Endometrium (tissue), 2 donors: Measurements from ENCODE around the gene PLTP.
"Not testable (repeated sequence)": the region's sequence is repeated elsewhere in the genome, so short reads cannot be mapped to it uniquely, and the experiment has no call there.

ENCODE experiments used
- FAIRE-seq: peaks from 2 replicates; lab custom pipeline; 2012; peaks lifted over from hg19 to GRCh38; lab: Jason Lieb, UNC
- donor health status: control.
- donor health status: control.

PLTP gene

DNA sequence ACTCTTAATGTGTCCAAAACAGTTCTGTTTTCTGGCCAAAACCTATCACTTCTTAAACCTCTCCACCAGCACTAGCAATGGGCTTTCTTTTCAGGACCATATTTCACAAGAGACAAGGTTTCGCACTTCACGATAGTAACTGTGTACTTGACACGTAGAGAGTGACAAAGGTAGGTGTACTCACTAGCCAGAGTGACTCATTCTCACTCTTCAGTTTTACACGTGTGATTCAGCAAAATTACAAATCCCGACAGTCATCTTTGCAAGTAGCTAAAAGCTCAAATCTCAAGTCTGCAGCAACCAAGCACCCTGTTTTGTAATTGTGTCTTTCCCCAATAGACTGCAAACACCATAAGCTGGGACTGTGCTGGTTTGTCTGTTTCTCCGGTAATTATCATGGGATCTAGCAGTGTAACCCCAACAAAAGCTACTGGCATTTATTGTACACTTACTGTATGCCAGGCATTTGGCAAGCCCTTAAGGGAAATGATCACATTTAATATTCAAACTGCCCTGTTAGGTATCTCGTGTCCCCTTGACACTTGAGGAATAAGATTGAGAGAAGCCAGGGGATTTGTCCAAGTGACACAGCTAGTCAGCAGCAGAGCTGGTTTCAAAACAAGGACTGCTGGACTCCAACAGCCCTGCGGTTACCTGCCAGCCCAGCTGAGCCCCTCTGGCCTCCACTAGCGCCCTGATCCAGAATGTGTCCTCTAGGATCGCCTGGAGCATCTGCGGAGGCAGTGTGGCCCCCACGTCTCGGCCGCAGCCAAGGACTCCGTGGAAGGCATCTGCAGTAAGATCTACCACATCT, 32.4 kb upstream of the PLTP start:
- no peak for FAIRE-seq

DNA sequence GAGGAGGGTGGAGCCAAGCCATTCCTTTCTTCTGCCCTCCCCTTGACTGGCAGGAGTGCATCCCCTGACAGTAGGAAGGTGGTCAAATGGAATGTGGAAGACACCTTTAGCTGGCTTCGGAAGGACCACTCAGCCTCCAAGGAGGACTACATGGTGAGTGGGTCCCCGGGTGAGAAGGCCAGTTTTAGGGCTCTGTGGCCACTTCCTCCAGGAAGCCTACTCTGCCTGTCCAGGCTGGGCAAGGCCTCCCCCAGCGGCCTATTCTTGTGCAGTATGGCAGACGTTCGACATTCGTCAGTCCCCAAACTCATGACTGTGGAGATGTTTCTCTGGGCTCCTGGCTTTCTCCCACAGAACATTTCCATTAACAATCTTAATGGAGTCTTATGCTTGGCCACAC, 31.7 kb upstream of the PLTP start:
- FAIRE-seq: no peak

DNA sequence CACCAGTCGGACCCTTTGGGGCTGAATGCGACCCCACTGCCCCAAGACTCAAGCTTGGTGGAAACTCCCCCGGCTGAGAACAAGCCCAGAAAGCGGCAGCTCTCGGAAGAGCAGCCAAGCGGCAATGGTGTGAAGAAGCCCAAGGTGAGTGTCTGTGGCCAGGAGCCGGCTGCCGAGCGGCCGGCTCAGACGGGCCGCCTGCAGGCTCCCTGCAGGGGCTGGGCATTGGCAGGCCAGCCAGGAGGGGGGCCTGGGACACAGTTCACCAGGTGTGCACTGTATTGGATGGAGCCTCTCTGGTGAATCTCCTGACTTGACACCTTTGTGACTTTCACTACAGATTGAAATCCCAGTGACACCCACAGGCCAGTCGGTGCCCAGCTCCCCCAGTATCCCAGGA, 28.5 kb upstream of the PLTP start:
- no peak for FAIRE-seq

DNA sequence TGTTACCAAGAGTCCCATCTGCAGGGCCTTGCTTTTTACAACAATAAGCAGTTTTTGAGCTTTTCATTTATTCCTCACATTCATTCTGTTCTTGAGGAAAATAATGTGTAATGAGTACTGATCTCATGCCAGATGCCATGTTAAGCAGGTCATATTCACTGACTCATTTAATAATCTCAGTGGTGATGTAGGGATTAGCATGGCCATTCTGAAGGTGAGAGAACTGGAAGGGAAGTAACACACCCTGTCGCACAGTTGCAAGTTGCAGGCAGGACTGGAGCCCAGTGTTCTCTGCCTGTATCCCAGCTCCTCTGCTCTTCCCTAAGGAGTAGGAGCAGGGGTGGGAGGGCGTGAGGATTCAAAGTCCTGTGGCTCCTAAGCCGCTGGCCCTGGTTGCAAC, 28.1 kb upstream of the PLTP start:
- no peak for FAIRE-seq

DNA sequence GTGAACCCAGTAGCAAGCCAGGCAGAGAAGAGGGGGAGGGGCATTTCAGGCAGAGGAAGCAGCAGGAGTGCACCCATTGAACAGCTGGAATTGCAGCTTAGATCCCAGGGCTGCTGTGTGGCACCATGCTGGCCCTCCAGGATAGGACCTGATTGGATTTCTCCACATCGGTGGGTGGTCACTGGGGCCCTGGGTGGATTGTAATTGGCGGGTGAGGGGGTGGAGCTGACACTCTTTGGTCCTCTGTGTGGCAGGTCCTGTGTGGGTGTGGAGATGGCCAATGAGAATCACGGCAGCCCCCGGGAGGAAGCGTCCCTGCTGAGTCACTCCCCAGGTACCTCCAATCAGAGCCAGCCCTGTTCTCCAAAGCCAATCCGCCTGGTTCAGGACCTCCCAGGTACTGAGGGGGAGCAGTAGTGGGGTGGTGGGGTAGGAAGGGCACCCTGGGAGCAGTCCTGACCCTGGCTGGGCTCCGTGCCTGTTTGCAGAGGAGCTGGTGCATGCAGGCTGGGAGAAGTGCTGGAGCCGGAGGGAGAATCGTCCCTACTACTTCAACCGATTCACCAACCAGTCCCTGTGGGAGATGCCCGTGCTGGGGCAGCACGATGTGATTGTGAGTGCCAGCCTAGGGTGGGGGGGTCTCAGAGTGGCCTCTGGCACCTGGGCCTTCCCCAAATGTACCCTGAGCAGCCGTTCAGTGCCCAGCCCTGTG, 26.9 kb upstream of the PLTP start:
- FAIRE-seq: no peak

DNA sequence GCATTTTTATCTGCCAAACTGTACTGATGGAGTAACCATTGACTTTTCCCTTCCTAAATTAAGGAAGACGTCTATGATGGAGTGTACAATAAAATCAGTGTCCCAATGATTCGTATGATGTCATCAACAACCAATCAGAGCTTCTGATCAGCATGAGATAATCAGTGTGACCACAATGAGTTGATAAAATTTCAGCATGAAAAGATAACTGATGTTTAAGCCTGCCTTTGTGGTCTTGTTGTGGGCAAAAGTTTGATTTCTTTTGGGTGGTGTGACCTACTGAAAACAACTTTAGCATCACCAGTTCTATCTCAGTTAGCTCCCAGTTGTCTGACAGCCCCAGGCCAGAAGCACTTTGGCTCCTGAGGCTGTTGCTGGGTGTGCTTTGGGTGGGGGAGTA, 25.8 kb upstream of the PLTP start:
- FAIRE-seq: no peak

DNA sequence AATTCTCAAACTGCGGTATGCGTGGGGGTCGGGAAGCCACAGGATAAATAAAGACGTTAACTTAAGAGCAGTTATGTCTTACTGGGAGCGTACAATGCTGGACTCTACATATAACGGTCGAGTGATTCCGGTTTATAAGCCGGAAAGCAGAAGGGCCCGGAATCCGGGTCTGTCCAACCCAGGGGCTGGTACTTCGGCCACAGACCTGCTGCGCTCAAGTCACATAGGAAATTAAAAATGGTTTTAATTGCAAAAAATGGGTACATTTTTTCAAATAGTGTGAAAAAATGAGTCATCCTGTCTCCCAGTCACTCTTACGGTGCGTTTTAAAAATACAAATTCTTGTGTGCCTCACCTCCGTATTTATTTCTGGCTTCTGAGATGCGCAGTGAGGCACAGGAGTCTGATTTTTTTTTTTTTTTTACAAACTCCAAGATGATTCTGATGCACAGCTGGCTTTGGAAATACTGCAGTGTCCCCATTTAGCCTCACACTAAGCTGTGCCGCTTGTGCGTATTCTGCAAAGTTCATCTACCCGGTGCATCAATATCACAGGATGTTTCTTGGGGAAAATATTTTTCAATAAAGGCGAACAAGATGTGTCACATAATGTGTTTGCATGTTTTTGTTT, 23.6 kb upstream of the PLTP start:
- FAIRE-seq: no peak

DNA sequence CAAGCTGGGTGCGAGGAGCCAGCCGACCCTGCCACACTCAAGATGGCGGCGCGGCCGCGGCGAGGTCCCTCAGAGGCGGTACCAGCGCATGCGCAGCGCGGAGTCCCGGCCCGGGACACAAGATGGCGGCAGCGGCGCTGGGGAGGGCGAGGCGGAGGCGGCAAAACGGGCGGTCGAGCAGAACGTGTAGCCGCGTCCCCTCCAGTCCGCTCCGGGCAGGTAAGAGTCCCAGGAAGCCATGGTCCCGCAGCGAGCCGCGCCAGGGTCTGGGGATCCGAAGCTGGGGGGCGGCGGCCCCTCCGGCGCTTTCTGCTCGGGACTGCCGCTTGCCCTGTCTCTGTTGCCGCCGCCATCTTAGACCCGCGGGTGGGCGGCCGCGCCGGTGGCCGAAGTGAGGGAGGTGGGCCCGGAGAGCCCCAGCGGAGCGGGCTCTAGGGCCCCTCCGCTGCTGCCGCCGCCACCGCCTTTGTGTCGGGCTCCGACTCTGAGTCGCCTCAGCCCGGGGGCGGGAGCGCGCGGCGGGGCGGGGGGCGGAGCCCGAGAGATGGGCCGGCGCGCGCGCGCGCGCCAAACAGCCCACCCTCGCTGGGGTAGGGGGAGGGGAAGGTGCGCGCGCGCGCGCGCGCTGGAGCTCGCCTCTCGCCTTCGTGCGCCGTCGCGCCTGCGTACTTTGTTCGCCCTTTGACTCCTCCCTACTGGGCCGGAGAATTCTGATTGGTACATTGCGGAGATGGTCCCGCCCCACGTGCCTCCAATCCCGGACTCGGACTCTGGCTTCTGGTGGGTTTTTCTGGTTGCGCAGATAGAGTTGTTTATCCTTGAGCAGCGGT, 22.8 kb upstream of the PLTP start, which contains the start of gene PCIF1:
Gene PCIF1, plus strand, starts transcription at position 98 of the 830 bp plus-strand sequence. CDS start 4,317 bp downstream, outside the sequence.
- FAIRE-seq: peak; percentile 66

DNA sequence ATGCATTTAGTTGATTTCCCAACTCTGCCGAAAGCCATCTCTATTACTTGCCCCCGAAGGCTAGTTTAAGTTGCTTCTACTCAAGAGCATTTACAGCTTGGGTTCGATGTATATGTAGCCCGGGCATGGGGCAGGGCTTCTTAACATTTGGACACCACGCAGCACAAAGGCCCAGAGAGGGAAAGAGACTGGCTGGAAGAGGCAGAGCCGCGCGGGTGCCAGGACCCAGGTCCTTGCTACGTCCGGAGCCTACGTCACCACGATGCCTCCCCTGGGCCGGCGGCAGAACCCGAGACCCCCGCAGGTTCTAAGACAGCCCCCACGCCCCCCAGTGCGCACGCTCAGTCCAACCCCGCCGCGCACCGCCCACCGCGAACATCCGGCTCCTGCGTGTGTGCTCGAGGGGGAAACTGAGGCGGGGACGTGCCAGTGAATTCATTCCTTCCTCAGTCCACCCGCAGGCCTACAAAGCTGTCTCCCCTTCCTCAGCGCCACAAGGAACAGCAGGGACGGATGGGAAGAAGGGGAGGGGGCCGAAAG, 22.2 kb upstream of the PLTP start:
- FAIRE-seq: no peak

DNA sequence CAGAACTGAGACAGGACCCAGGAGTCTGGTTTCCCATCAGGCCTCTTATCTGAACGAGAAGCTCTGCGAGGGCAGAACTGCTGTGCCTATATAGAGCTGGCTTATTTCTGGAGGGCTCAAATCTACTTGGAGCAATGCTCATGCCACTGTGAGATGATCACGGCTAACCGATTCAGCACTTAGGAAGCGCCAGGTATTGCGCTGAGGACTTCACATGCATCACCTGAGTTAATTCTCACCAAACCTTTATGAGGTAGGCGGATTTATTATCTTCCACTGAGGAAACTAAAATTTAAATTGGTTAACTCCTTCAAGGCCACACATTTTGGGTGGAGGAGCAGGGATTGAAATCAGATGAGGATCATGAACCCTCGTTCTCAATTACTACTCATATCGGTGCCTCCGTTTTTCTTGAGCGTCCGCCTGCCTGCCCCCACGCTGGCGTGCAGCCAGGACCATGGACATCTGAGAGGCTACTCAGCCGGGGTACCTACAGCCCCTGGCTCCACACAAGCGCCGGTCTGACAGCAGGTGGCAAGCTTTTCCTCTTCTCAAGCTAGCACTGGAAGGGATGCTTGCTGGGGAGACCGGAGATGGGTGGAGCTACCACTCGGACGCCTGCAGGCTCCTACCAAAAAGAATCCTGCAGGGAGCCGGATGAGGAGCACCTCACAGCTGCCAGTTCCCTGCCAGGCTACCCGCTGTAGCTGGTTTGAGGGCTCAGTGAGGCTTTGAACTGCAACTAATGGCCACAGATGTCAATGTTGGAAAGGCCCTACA, 21.5 kb upstream of the PLTP start:
- FAIRE-seq: no peak

DNA sequence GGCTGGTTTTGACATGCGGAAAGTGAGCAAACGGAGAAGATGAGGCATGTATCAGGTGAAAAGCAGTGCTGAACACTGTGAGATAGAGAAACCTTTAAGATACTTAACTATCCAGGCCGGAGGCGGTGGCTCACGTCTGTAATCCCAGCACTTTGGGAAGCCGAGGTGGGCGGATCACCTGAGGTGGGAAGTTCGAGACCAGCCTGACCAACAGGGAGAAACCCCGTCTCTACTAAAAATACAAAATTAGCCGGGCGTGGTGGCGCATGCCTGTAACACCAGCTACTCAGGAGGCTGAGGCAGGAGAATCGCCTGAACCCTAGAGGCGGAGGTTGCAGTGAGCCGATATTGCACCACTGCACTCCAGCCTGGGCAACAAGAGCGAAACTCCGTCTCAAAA, 19.7 kb upstream of the PLTP start:
- not testable (repeated sequence) for FAIRE-seq

DNA sequence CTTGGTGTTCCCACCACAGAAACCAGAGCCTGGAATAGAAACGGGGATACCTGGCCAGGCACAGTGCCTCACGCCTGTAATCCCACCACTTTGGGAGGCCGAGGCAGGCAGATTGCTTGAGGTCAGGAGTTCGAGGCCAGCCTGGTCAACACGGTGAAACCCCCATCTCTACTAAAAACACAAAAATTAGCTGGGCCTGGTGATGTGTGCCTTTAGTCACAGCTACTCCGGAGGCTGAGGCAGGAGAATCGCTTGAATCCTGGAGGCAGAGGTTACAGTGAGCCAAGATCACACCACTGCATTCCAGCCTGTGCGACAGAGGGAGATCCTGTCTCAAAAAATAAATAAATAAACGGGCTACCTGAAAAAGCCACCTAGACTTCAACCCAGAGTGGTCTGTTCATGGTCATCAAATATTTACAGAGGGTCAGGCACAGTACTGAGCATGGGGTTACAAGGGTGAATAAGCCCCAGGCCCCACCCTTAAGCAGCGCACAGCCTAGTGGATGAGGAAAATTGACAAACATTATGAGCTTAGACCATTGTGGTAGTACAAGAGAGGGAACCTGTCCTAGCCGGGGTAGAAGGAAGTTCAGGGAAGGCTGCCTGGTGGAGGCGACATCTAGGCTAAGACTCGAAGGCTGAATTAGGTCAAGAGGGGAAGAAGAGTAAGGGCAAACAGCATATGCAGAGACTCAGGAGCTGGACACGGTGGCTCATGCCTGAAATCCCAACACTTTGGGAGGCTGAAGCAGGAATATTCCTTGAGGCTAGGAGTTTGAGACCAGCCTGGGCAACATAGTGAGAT, 15.3 kb upstream of the PLTP start:
- FAIRE-seq: no peak

DNA sequence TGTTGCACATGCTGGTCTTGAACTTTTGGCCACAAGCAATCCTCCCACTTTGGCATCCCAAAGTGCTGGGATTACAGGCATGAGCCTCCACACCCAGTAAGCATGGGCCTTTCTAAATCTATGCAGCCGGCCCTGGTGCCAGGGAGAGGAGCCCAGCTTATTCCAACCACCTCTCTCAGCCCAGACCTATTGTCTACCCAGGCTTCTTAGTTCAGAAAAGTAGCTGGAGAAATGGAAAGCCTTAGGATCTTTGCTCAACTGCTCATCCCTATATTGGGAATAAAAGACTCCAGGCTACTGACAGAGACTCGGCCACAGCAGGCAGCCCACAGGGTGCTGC, 14.7 kb upstream of the PLTP start:
- no peak for FAIRE-seq

DNA sequence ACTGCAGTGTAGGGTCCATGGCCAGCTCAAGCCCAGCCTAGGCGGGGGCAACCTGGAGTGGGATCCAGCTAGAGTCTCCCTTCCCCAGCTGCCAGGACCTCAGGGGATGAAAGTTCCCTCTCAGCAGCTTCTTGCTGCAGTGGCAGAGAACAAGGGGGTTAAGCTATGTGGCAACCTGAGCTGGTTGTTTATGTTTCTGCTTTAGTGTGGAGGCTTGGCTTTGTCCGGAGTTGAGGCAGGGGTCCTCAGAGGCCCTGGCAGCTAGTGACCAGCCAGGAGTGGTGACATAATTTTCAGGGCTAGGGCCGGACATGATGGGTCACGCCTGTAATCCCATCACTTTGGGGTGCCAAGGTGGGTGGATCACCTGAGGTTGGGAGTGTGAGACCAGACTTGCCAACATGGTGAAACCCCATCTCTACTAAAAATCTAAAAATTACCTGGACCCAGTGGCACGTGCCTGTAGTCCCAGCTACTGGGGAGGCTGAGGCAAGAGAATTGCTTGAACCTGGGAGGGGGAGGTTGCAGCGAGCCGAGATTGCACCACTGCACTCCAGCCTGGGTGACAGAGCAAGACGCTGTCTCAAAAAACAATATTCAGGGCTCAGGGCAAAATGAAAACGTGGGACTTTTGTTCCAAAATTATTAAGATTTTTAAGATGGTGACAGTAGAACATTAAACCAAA, 14.0 kb upstream of the PLTP start:
- no peak for FAIRE-seq

DNA sequence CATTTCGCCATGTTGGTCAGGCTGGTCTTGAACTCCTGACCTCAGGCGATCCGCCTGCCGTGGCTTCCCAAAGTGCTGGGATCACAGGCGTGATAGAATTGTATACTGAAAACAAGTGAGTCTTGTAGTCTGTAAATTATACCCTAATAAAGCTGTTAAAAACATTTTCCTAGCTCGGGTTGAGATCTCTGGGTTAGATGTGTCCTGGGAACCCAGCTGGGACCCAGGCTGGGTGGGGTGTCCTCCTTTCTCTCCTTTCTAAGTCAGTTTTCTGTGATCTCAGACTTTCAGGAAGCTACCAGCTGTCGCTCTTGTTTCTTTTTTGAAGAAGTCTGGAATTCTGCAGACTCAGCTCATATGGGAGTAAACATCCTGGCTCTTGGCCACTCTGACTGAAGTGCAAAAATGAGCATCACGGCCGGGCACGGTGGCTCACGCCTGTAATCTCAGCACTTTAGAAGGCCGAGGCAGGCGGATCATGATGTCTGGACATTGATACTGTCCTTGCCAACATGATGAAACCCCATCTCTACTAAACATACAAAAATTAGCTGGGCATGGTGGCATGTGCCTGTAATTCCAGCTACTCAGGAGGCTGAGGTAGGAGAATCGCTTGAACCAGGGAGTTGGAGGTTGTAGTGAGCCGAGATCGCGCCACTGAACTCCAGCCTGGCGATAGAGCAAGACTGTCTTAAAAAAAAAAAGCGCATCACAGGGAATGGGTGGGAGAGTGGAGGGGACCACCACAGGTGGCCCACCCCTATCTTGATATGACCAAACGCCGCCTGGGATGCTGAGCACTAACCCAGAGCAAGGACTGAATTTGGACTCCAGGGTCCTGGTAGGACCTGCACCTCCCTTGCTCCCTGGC, 12.7 kb upstream of the PLTP start:
- FAIRE-seq: peak; percentile 88

DNA sequence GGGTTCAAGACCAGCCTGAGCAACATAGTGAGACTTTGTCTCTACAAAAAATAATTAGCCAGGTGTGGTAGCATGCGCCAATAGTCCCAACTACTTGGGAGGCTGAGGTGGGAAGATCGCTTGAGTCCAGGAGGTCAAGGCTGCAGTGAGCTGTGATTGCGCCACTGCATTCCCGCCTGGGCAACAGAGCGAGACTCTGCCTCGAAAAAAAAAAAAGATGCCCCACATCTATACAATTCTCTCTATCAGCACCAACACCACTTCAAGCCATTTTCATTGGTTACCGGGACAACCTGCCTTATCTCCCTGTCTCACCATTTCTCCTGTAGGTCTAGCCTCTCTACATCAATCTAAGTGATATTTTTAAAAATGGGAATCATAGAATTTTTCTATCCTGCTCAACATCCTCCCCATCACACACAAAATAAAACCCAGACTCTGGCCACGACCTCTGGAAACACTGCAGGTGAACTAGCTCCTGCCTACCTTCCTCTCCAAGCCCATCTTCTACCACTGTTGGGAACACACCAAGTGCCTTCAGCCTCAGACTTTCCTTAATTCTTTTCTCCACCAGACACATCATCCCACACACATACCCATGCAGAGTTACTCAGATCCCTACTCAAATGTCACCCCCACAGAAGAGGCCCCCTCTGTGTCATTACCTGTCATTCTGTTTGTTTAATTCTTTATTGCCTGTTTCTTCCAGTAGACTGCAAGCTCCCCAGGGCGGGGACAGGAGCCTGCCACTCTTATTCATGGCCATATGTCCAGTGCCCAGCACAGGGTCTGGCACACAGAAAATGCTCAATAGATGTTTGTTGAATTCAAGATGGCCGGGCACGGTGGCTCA, 9.6 kb upstream of the PLTP start:
- no peak for FAIRE-seq

DNA sequence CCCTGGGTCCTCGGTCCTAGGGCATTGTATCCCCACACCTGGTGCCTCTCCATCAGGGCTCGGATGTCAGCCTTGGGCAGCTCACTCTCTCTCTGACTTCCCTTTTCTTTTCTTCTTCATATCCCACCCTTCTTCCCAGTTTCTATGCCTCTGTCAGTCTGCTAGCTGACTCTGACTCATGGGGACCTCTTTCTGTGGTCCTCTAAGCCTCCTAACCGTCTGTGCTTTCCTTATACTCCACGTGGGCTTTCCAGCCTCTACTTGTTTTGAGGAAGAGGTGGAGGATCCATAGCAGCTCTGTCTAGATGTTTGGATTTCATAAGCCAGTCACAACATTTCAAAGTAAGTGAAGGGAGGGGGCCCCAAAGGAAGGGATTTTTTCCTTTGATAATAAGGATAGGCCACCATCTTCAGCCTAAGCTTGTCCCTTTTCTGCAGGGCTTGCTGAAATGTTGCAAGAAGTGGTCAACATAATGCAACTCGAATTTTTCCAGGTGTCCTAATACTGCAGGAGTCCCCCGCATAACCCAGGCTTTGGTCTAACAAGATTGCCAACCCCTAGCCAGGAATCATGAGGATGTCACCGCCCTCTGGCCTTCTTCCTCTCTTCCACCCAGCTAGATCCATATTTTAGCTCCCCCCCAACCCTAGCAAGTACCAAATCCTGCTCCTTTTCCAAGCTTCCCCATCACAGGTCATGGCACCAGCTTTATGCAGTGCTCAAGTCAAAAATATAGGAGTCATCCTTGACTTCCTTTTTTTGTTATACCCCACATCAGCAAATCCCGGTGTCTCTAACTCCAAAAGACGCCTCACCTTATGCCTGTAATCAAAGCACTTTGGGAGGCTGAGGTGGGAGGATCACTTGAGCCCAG, 8.7 kb upstream of the PLTP start:
- FAIRE-seq: no peak
